CD14-positive monocyte (primary cell): ENCODE data around the gene PTPRU. TPM values are rescaled to one million over a fixed set of nuclear protein-coding genes. Genes with fewer than 3 reads are reported as not detected.

Source experiments
- DNase-seq, 3 donors: peaks; one replicate each; pipeline ENCODE4 v3.0.0-alpha.2; 2011 to 2022
- H2AFZ ChIP-seq: 2 replicates; pipeline ENCODE4 v1.6.0; 2012; ENCODE audit warnings: mild to moderate bottlenecking, low read depth, low read length, inconsistent platforms; ENCODE audit not compliant: insufficient read depth, poor library complexity, severe bottlenecking
- H3K27ac ChIP-seq, 2 donors: 1 replicate in 1 of 2; 2 replicates in 1 of 2; pipeline ENCODE4 v1.5.1; 2012 to 2013; ENCODE audit warnings: low read length in 2 of 2, control low read depth in 1 of 2, inconsistent platforms in 1 of 2, low read depth in 1 of 2, mild to moderate bottlenecking in 1 of 2
- H3K27me3 ChIP-seq, 2 donors: one replicate each; pipeline versions ENCODE4 v1.6.0 to v1.6.1; 2011 to 2013; ENCODE audit warnings: low read length in 2 of 2; ENCODE audit not compliant: control insufficient read depth in 2 of 2, insufficient read depth in 2 of 2
- H3K36me3 ChIP-seq, 2 donors: replicated peaks in 1 of 2; 1 replicate in 1 of 2; 2 replicates in 1 of 2; pipeline versions ENCODE4 v1.5.1 to v1.6.1; 2012 to 2013; ENCODE audit warnings: low read length in 2 of 2, control low read depth in 1 of 2, inconsistent platforms in 1 of 2, mild to moderate bottlenecking in 1 of 2; ENCODE audit not compliant: insufficient read depth in 2 of 2, control insufficient read depth in 1 of 2
- H3K4me1 ChIP-seq, 2 donors: 1 replicate in 1 of 2; 2 replicates in 1 of 2; pipeline versions ENCODE4 v1.5.1 to v1.6.1; 2012 to 2013; ENCODE audit warnings: low read length in 2 of 2, control low read depth in 1 of 2, inconsistent platforms in 1 of 2, mild to moderate bottlenecking in 1 of 2, moderate library complexity in 1 of 2; ENCODE audit not compliant: insufficient read depth in 2 of 2, control insufficient read depth in 1 of 2
- H3K4me2 ChIP-seq: replicated peaks from 2 replicates; pipeline ENCODE3; 2012; ENCODE audit warnings: low read length, moderate library complexity, mild to moderate bottlenecking; ENCODE audit not compliant: poor library complexity, severe bottlenecking; ENCODE audit errors: extremely low read depth
- H3K4me3 ChIP-seq, 3 experiments: fragments of 200-600 bp in 1 of 3; sonication (generic) in 1 of 3; replicated peaks in 1 of 3; 1 replicate in 2 of 3; 2 replicates in 1 of 3; pipeline ENCODE4 v1.5.1; 2011 to 2013; ENCODE audit warnings: low read length in 3 of 3, mild to moderate bottlenecking in 3 of 3, control low read depth in 2 of 3, low read depth in 2 of 3, inconsistent platforms in 1 of 3, moderate library complexity in 1 of 3
- H3K79me2 ChIP-seq: 2 replicates; pipeline ENCODE4 v1.6.0; 2012; ENCODE audit warnings: mild to moderate bottlenecking, control low read depth, inconsistent platforms, low read length, moderate library complexity; ENCODE audit not compliant: insufficient read depth
- H3K9ac ChIP-seq: 2 replicates; pipeline ENCODE4 v1.6.0; 2017; ENCODE audit warnings: low read length, mild to moderate bottlenecking; ENCODE audit not compliant: insufficient read depth, poor library complexity, severe bottlenecking
- H3K9me3 ChIP-seq, 2 donors: replicated peaks in 1 of 2; 1 replicate in 1 of 2; 2 replicates in 1 of 2; pipeline versions ENCODE4 v1.5.1 to v1.6.1; 2012 to 2013; ENCODE audit warnings: low read length in 2 of 2, control low read depth in 1 of 2; ENCODE audit not compliant: control insufficient read depth in 1 of 2, insufficient read depth in 1 of 2
- H4K20me1 ChIP-seq: 2 replicates; pipeline ENCODE4 v1.6.0; 2012; ENCODE audit warnings: mild to moderate bottlenecking, low read length, control low read depth, moderate library complexity; ENCODE audit not compliant: insufficient read depth
- H3K27ac Mint-ChIP-seq, 7 donors: one replicate each; pipeline ENCODE4 v1.8.0; 2020; ENCODE audit warnings: mild to moderate bottlenecking in 7 of 7, mixed read lengths in 7 of 7, moderate library complexity in 6 of 7, inconsistent platforms in 2 of 7
- H3K27me3 Mint-ChIP-seq, 3 donors: one replicate each; pipeline ENCODE4 v1.8.0; 2021 to 2022; ENCODE audit warnings: low read depth in 3 of 3, mild to moderate bottlenecking in 3 of 3, mixed read lengths in 3 of 3, moderate library complexity in 3 of 3, inconsistent platforms in 1 of 3
- H3K36me3 Mint-ChIP-seq, 2 donors: one replicate each; pipeline ENCODE4 v1.8.0; 2020; ENCODE audit warnings: mixed read lengths in 2 of 2, inconsistent platforms in 1 of 2, mild to moderate bottlenecking in 1 of 2
- H3K4me1 Mint-ChIP-seq: one replicate; pipeline ENCODE4 v1.8.0; 2020; ENCODE audit warnings: mild to moderate bottlenecking, mixed read lengths
- H3K4me3 Mint-ChIP-seq, 2 donors: one replicate each; pipeline ENCODE4 v1.8.0; 2020; ENCODE audit warnings: mild to moderate bottlenecking in 2 of 2, mixed read lengths in 2 of 2, moderate library complexity in 1 of 2
- H3K9me3 Mint-ChIP-seq, 7 donors: one replicate each; pipeline ENCODE4 v1.8.0; 2020 to 2022; ENCODE audit warnings: mixed read lengths in 7 of 7, mild to moderate bottlenecking in 6 of 7, moderate library complexity in 6 of 7, inconsistent platforms in 2 of 7
- CTCF ChIP-seq: fragments of 200-600 bp; IDR thresholded peaks from one replicate; pipeline ENCODE4 v1.8.0; 2022; ENCODE audit warnings: antibody characterized with exemption, mild to moderate bottlenecking
- WGBS: methylation state at CpG from one replicate; pipeline ENCODE4 v1.1.5; 2013; ENCODE audit warnings: missing lambda C conversion rate; ENCODE audit not compliant: insufficient coverage; 5-methylcytosine and 5-hydroxymethylcytosine counted together
- intact Hi-C, 2 donors: fragments of 100-400 bp; cut with micrococcal nuclease; formaldehyde crosslinking; loops; one replicate each; pipeline versions ENCODE4 v1.15.0 to v1.15.1; 2023
- polyA plus RNA-seq, 3 donors: library from polyadenylated mRNA; depleted of rRNA in 1 of 3; unstranded in 2 of 3; stranded (reverse) in 1 of 3; fragments of 300-500 nt in 2 of 3; fragments of >200 nt in 1 of 3; fragmentation: Illumina TruSeq in 2 of 3; gene quantifications; 1 replicate in 2 of 3; 2 replicates in 1 of 3; pipeline ENCODE4 v1.2.3, GENCODE V29; 2012 to 2021

Gene PTPRU
- polyA plus RNA-seq, 3 donors = 0.42 to 1.4 TPM; not detected in 1

- Histone ChIP-seq H3K9ac (no peak overlapping the region), H4K20me1 (no peaks in the 10 kb centered on the region), H3K4me3 (no peak overlapping the region), H3K4me2 (no peak overlapping the region), H3K79me2 (no peaks in the 10 kb centered on the region), H3K27me3 (no peaks in the 10 kb centered on the region), H3K36me3 (no peaks in the 10 kb centered on the region), H2AFZ (no peak overlapping the region), H3K27ac (no peak overlapping the region), H3K9me3 (no peaks in the 10 kb centered on the region), H3K4me1 (no peaks in the 10 kb centered on the region)
- WGBS = 100% methylated on average over 1 of the region's 7 CpGs
- Mint-ChIP-seq H3K36me3 (no peaks in the 10 kb centered on the region), H3K27ac (no peak overlapping the region), H3K27me3 (peaks cover 4 to 6% (median 5%) of the 10 kb centered on the region in 3 donors), H3K4me1 (no peaks in the 10 kb centered on the region), H3K9me3 (no peaks in the 10 kb centered on the region), H3K4me3 (no peak overlapping the region)
- DNase-seq = no peak
- TF ChIP-seq CTCF = no peak
- intact Hi-C loops = no loop called here
Measured at GRCh38 chr1:29330856-29331255, 94.5 kb downstream of the PTPRU start.

GRCh38 chr1:29331309-29331708 lies 95.0 kb downstream of the PTPRU start:
- H3K36me3 ChIP-seq = no peaks in the 10 kb centered on the region
- Mint-ChIP-seq H3K9me3 (no peaks in the 10 kb centered on the region), H3K27ac (no peak overlapping the region), H3K4me3 (no peak overlapping the region), H3K36me3 (no peaks in the 10 kb centered on the region), H3K4me1 (no peaks in the 10 kb centered on the region), H3K27me3 (peaks cover 4 to 5% (median 4%) of the 10 kb centered on the region in 3 donors)
- H3K9ac ChIP-seq = no peak overlapping the region
- H3K9me3 ChIP-seq = no peaks in the 10 kb centered on the region
- H4K20me1 ChIP-seq = no peaks in the 10 kb centered on the region
- DNase-seq = no peak
- no peak overlapping the region for H3K27ac ChIP-seq
- no peaks in the 10 kb centered on the region for H3K4me1 ChIP-seq
- H3K4me3 ChIP-seq = no peak overlapping the region
- intact Hi-C loops = no loop called here
- no peaks in the 10 kb centered on the region for H3K79me2 ChIP-seq
- no peaks in the 10 kb centered on the region for H3K27me3 ChIP-seq
- no peak overlapping the region for H3K4me2 ChIP-seq
- no peak overlapping the region for H2AFZ ChIP-seq
- no peak for TF ChIP-seq CTCF
